Activated CD4-positive, alpha-beta T cell treated with anti-CD3 and anti-CD28 coated beads for 36 hours (primary cell): ENCODE measurements around the gene TRIM56. TPM values are rescaled to one million over a fixed set of nuclear protein-coding genes. Genes with fewer than 3 reads are reported as not detected.

ENCODE experiments used
- ATAC-seq: fragments of 200-7000 bp; cut with Tn5 transposase; one replicate; pipeline ENCODE4 v1.10.0; 2021; ENCODE audit warnings: mild to moderate bottlenecking, moderate library complexity
- CTCF ChIA-PET: fragments of 350-600 bp; sonication (Branson Sonifier 250); formaldehyde crosslinking; loops from one replicate; lab custom pipeline; 2021; ENCODE audit warnings: antibody characterized with exemption; lab: Charles Lee
- POLR2A ChIA-PET: fragments of 350-600 bp; sonication (Branson Sonifier 250); formaldehyde crosslinking; loops from one replicate; lab custom pipeline; 2021; ENCODE audit warnings: antibody characterized with exemption, inconsistent platforms; lab: Charles Lee
- DNase-seq: peaks from one replicate; pipeline ENCODE4 v3.0.0-alpha.2; 2020
- H3K27ac Mint-ChIP-seq: one replicate; pipeline ENCODE4 v1.8.0; 2021; ENCODE audit warnings: mixed read lengths
- H3K27me3 Mint-ChIP-seq: one replicate; pipeline ENCODE4 v1.8.0; 2021; ENCODE audit warnings: mixed read lengths
- H3K36me3 Mint-ChIP-seq: one replicate; pipeline ENCODE4 v1.8.0; 2021; ENCODE audit warnings: low read depth, mixed read lengths
- H3K4me1 Mint-ChIP-seq: one replicate; pipeline ENCODE4 v1.8.0; 2021; ENCODE audit warnings: mixed read lengths
- H3K4me3 Mint-ChIP-seq: one replicate; pipeline ENCODE4 v1.8.0; 2021; ENCODE audit warnings: mild to moderate bottlenecking, moderate library complexity, mixed read lengths
- H3K9me3 Mint-ChIP-seq: one replicate; pipeline ENCODE4 v1.8.0; 2021; ENCODE audit warnings: low read depth, mixed read lengths
- intact Hi-C, 2 experiments: fragments of 100-400 bp; cut with DNase I in 1 of 2; cut with micrococcal nuclease in 1 of 2; formaldehyde crosslinking; loops; one replicate each; pipeline versions ENCODE4 v1.14.2 to v1.15.1; 2022 to 2024; cut with DNase I, micrococcal nuclease
- total RNA-seq, 2 experiments: library from RNA; stranded (reverse); gene quantifications; one replicate each; pipeline ENCODE4 v1.2.3, GENCODE V29; 2021

Gene TRIM56
- total RNA-seq, 2 experiments from 2014 or later = 35.3 to 40.8 TPM

DNA sequence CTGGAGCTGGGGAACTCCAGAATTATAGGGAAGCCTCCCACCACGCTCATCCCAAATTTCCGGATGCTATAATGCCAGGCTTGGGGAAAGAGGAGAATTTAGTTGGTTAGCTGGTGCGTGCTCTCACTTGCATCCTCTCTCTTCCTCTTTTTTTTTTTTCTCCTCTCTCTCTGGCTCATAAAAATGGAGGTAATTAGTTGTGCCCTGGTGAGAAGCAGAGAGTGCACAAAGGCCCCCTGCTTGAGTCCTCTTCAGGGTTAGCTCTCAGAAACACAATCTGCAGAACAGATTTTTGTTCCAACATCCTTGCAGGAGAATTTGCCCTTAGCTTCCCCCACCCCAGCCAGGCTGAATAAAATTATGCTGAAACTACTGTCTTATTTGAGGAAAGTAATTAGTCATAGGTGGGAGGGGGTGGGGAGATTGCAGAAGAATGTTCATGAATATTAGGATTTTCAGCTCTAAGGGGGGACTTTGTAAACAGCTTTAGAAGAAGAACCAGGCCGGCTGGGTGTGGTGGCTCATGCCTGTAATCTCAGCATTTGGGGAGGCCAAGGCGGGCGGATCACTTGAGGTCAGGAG lies 49.2 kb downstream of the TRIM56 start:
- Mint-ChIP-seq H3K27me3 (peaks cover 12% of the 10 kb centered on the region), H3K27ac (no peak overlapping the region), H3K36me3 (no peaks in the 10 kb centered on the region), H3K4me3 (no peak overlapping the region), H3K4me1 (peaks cover 41% of the 10 kb centered on the region), H3K9me3 (no peaks in the 10 kb centered on the region)
- CTCF ChIA-PET = interaction anchor here (0.7 to 1.8 kb wide), 6 partner anchors 10 to 251 kb away, joined by 3 to 10 read pairs (median 4); no protein-coding TSS in a partner anchor
- ATAC-seq (no peak), DNase-seq (no peak)
- POLR2A ChIA-PET = no interaction called here
- intact Hi-C loops = no loop called here

DNA sequence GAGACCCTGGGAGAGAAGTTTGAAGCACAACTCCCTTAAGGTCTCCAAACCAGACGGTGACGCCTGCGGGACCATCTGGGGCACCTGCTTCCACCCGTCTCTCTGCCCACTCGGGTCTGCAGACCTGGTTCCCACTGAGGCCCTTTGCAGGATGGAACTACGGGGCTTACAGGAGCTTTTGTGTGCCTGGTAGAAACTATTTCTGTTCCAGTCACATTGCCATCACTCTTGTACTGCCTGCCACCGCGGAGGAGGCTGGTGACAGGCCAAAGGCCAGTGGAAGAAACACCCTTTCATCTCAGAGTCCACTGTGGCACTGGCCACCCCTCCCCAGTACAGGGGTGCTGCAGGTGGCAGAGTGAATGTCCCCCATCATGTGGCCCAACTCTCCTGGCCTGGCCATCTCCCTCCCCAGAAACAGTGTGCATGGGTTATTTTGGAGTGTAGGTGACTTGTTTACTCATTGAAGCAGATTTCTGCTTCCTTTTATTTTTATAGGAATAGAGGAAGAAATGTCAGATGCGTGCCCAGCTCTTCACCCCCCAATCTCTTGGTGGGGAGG lies 52.5 kb downstream of the TRIM56 start:
- Mint-ChIP-seq H3K27me3 (peaks cover 8% of the 10 kb centered on the region), H3K4me1 (peaks cover 57% of the 10 kb centered on the region), H3K36me3 (no peaks in the 10 kb centered on the region), H3K9me3 (no peaks in the 10 kb centered on the region), H3K4me3 (peak overlapping the region; percentile 15), H3K27ac (no peak overlapping the region)
- DNase-seq (no peak), ATAC-seq (no peak)
- intact Hi-C loops = loop anchor here (1.0 to 2.0 kb wide), 5 partner anchors 17 to 242 kb away; partner anchors contain the start of genes TRIM56 (in 2 of the 2), ACHE (in 1 of the 2), AP1S1 (in 1 of the 2) and PLOD3 (in 1 of the 2)
- ChIA-PET POLR2A (no interaction called here), CTCF (interaction anchor here (0.6 to 1.5 kb wide), 4 partner anchors 8 to 80 kb away, joined by 3 to 6 read pairs (median 4); partner anchors contain the start of genes SERPINE1 and ZNHIT1)

DNA sequence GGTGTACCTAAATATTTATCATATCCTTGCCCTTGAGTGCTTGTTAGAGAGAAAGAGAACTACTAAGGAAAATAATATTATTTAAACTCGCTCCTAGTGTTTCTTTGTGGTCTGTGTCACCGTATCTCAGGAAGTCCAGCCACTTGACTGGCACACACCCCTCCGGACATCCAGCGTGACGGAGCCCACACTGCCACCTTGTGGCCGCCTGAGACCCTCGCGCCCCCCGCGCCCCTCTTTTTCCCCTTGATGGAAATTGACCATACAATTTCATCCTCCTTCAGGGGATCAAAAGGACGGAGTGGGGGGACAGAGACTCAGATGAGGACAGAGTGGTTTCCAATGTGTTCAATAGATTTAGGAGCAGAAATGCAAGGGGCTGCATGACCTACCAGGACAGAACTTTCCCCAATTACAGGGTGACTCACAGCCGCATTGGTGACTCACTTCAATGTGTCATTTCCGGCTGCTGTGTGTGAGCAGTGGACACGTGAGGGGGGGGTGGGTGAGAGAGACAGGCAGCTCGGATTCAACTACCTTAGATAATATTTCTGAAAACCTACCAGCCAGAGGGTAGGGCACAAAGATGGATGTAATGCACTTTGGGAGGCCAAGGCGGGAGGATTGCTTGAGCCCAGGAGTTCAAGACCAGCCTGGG lies 53.1 kb downstream of the TRIM56 start:
- CTCF ChIA-PET = interaction anchor here (0.6 to 1.5 kb wide), 4 partner anchors 7 to 54 kb away, joined by 3 to 5 read pairs (median 3); partner anchors contain the start of gene SERPINE1
- Mint-ChIP-seq H3K4me1 (peaks cover 58% of the 10 kb centered on the region), H3K4me3 (peak overlapping the region; percentile 43), H3K27me3 (peaks cover 7% of the 10 kb centered on the region), H3K36me3 (no peaks in the 10 kb centered on the region), H3K9me3 (no peaks in the 10 kb centered on the region), H3K27ac (no peak overlapping the region)
- intact Hi-C loops = loop anchor here (1.0 to 2.0 kb wide), 4 partner anchors 16 to 79 kb away; partner anchors contain the start of genes TRIM56 (in 2 of the 2), AP1S1 (in 1 of the 2) and PLOD3 (in 1 of the 2)
- POLR2A ChIA-PET = no interaction called here
- DNase-seq (peak; percentile 94), ATAC-seq (peak; percentile 91)

DNA sequence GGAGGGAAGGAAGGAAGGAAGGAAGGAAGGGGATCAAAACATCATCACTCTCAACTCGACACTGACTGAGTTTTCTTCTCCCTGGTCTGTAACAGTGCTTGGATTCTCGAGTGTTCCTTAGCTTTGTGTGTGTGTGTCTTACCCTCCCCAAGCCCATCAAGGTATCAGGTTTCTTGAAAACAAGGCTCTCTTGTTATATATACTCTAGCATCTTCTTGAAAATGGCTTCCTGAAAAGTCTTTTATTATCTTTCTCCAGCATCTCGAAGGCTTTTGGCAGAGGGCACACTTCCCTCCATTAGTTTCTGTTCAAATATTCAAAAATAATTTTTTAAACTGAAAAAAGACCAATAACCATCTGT lies 55.0 kb downstream of the TRIM56 start:
- intact Hi-C loops = no loop called here
- Mint-ChIP-seq H3K4me1 (peaks cover 47% of the 10 kb centered on the region), H3K27ac (peak overlapping the region; percentile 42), H3K27me3 (peaks cover 14% of the 10 kb centered on the region), H3K4me3 (no peak overlapping the region), H3K9me3 (no peaks in the 10 kb centered on the region), H3K36me3 (no peaks in the 10 kb centered on the region)
- POLR2A ChIA-PET = no interaction called here
- no peak for ATAC-seq
- no peak for DNase-seq
- CTCF ChIA-PET = interaction anchor here (0.6 to 5.9 kb wide), 10 partner anchors 15 to 198 kb away, joined by 3 to 132 read pairs (median 3); partner anchors contain the start of genes IFT22, MOGAT3 and TRIM56

DNA sequence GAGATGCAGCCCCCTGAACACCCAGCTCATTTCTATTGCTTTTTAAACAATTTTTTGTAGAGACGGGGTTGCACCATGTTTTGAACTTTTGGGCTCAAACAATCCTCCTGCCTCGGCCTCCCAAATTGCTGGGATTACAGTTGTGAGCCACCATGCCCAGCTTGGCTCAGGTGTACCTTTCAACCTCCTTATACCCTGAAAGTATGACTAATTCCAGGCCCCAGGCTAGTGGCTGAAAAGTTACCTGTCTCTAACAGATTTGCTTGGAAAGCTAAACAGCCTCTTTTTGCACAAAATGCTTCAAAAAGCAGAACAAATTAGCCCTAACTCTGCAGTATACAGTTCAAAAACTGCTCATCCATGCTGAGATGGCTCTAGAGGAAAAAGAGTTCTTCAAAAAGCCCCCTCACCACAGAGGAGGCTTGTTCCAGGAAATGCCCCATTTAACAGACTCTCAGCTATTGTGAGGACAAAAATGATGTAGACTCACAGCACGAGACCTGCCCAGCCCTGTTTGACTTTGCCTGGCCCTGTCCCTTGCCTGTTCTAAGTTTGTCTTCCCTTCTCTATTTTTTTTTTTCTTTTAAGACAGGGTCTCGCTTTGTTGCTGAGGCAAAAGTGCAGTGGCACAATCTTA lies 55.6 kb downstream of the TRIM56 start:
- ATAC-seq = no peak
- Mint-ChIP-seq H3K4me1 (peaks cover 47% of the 10 kb centered on the region), H3K27ac (no peak overlapping the region), H3K36me3 (no peaks in the 10 kb centered on the region), H3K4me3 (no peak overlapping the region), H3K9me3 (no peaks in the 10 kb centered on the region), H3K27me3 (peaks cover 14% of the 10 kb centered on the region)
- ChIA-PET POLR2A (interaction anchor here (0.6 kb wide), 2 partner anchors 12 to 20 kb away, joined by 3 to 12 read pairs; no protein-coding TSS in a partner anchor), CTCF (interaction anchor here (0.6 to 5.9 kb wide), 11 partner anchors 15 to 197 kb away, joined by 3 to 132 read pairs (median 3); partner anchors contain the start of genes IFT22, MOGAT3 and TRIM56)
- DNase-seq = no peak
- intact Hi-C loops = no loop called here

Other genes starting within 250 kb of the TRIM56 start
- gene SLC12A9, start 232.8 kb upstream of the TRIM56 start, total RNA-seq = 10 to 100 TPM; 13.6 to 15.6 TPM
- gene TRIP6, start 218.1 kb upstream of the TRIM56 start, total RNA-seq = 10 to 100 TPM; 22.2 to 31.1 TPM
- gene SRRT, start 210.4 kb upstream of the TRIM56 start, total RNA-seq = 100 to 1,000 TPM; 253 to 260 TPM
- gene UFSP1, start 195.8 kb upstream of the TRIM56 start, total RNA-seq = 1 to 10 TPM; 1.5 to 1.7 TPM
- under 1 TPM in 1 of 2 experiments, not detected in 1; 0.09 TPM for gene ACHE, start 189.6 kb upstream of the TRIM56 start, total RNA-seq
- gene MUC3A, start 135.9 kb upstream of the TRIM56 start, total RNA-seq = not detected
- under 1 TPM in 1 of 2 experiments, not detected in 1; 0.34 TPM for gene MUC12, start 115.9 kb upstream of the TRIM56 start, total RNA-seq
- gene MUC17, start 65.4 kb upstream of the TRIM56 start, total RNA-seq = not detected
- gene SERPINE1, start 41.6 kb downstream of the TRIM56 start, total RNA-seq = under 1 TPM; 0.05 to 0.07 TPM
- gene AP1S1, start 69.0 kb downstream of the TRIM56 start, total RNA-seq = 10 to 100 TPM; 33.7 to 43.0 TPM
- gene VGF, start 80.1 kb downstream of the TRIM56 start, total RNA-seq = under 1 TPM; 0.09 to 0.11 TPM
- gene NAT16, start 94.8 kb downstream of the TRIM56 start, total RNA-seq = not detected
- gene MOGAT3, start 115.6 kb downstream of the TRIM56 start, total RNA-seq = not detected
- gene PLOD3, start 132.1 kb downstream of the TRIM56 start, total RNA-seq = 10 to 100 TPM; 30.7 to 35.9 TPM
- 10 to 100 TPM; 44.2 TPM for gene ZNHIT1, start 132.7 kb downstream of the TRIM56 start, total RNA-seq
- gene CLDN15, start 152.3 kb downstream of the TRIM56 start, total RNA-seq = 10 to 100 TPM; 16.4 to 17.2 TPM
- 10 to 100 TPM; 70.5 to 92.6 TPM for gene FIS1, start 159.6 kb downstream of the TRIM56 start, total RNA-seq
- 1 to 10 TPM; 6.0 to 6.7 TPM for gene IFT22, start 236.3 kb downstream of the TRIM56 start, total RNA-seq